HepG2 (cell line): ENCODE measurements around the gene CENPW.

Experiments used
- ARHGAP35 ChIP-seq: sonication (generic); formaldehyde crosslinking; IDR thresholded peaks from 2 replicates; pipeline ENCODE4 v1.9.0; 2022; ENCODE audit warnings: mild to moderate bottlenecking, inconsistent platforms, moderate library complexity, missing genetic modification reagents, borderline replicate concordance
- ELF4 ChIP-seq: sonication (generic); formaldehyde crosslinking; IDR thresholded peaks from 2 replicates; pipeline ENCODE4 v1.5.0; 2020; ENCODE audit warnings: missing genetic modification reagents, mild to moderate bottlenecking, moderate library complexity, borderline replicate concordance
- EZH2 ChIP-seq: conservative IDR thresholded peaks from 2 replicates; pipeline ENCODE4 v1.6.1; 2012; ENCODE audit warnings: mild to moderate bottlenecking, low read depth, low read length, moderate library complexity
- MIER2 ChIP-seq: IDR thresholded peaks from 2 replicates; pipeline ENCODE4 v1.6.1; 2016; ENCODE audit warnings: missing biosample characterization, missing genetic modification reagents
- YEATS4 ChIP-seq: sonication (generic); formaldehyde crosslinking; IDR thresholded peaks from 2 replicates; pipeline ENCODE4 v1.4.0; 2020; ENCODE audit warnings: missing genetic modification reagents, borderline replicate concordance
- ZBTB1 ChIP-seq: sonication (generic); formaldehyde crosslinking; IDR thresholded peaks from 2 replicates; pipeline ENCODE4 v1.4.0; 2020; ENCODE audit warnings: missing genetic modification reagents, borderline replicate concordance
- ZNF570 ChIP-seq: sonication (generic); formaldehyde crosslinking; IDR thresholded peaks from 2 replicates; pipeline ENCODE4 v1.4.0; 2020; ENCODE audit warnings: mild to moderate bottlenecking, missing genetic modification reagents, borderline replicate concordance
- TF ChIP-seq, protein P1 (sequence below): sonication (generic); formaldehyde crosslinking; IDR thresholded peaks from 2 replicates; pipeline ENCODE4 v1.5.0; 2020; ENCODE audit warnings: mild to moderate bottlenecking, missing genetic modification reagents, moderate library complexity
- TF ChIP-seq, protein P2 (sequence below): sonication (generic); formaldehyde crosslinking; IDR thresholded peaks from 2 replicates; pipeline ENCODE4 v1.4.0; 2020; ENCODE audit warnings: low read depth, mild to moderate bottlenecking, missing genetic modification reagents
- TF ChIP-seq, protein P3 (sequence below): sonication (generic); formaldehyde crosslinking; IDR thresholded peaks from 2 replicates; pipeline ENCODE4 v1.4.0; 2020; ENCODE audit warnings: missing genetic modification reagents

DNA sequence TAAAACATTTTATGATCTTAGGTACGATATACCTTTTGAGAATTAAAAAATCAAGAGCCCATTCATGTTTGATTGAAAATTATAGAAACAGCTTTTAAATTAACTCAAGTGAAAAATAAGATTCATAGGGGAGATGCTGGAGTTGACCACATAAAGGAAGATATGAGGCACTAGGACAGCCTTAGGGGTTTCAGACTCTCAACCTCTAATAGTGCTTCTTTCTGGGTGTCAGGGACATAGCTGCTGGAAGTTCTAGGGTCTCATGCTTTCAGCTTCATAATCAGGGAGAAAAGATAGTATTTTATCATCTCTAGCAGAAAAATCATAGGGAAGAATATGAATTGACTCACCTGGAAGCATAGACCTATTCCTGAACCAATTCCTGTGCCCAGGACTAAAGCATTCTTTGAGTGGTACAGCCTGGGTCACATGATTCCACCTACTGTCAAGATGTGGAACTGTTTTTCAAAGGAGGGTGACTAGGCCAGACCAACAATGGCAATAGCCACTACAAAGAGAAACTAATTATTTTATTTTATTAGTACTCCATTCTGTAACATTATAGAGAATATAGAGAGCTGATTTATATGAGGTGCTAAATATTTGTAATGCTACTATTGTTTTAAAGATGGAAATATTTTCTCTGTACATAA, 27.8 kb upstream of the CENPW start:
- TF ChIP-seq YEATS4 (no peak), MIER2 (CRISPR knock-in tag) (no peak), ARHGAP35 (CRISPR knock-in tag) (no peak), ELF4 (CRISPR knock-in tag) (no peak), ZNF570 (no peak), ZBTB1 (CRISPR knock-in tag) (no peak), EZH2 (no peak)
- TF ChIP-seq, protein P1, sequence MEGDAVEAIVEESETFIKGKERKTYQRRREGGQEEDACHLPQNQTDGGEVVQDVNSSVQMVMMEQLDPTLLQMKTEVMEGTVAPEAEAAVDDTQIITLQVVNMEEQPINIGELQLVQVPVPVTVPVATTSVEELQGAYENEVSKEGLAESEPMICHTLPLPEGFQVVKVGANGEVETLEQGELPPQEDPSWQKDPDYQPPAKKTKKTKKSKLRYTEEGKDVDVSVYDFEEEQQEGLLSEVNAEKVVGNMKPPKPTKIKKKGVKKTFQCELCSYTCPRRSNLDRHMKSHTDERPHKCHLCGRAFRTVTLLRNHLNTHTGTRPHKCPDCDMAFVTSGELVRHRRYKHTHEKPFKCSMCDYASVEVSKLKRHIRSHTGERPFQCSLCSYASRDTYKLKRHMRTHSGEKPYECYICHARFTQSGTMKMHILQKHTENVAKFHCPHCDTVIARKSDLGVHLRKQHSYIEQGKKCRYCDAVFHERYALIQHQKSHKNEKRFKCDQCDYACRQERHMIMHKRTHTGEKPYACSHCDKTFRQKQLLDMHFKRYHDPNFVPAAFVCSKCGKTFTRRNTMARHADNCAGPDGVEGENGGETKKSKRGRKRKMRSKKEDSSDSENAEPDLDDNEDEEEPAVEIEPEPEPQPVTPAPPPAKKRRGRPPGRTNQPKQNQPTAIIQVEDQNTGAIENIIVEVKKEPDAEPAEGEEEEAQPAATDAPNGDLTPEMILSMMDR, result peak; percentile 54
- TF ChIP-seq, protein P2, sequence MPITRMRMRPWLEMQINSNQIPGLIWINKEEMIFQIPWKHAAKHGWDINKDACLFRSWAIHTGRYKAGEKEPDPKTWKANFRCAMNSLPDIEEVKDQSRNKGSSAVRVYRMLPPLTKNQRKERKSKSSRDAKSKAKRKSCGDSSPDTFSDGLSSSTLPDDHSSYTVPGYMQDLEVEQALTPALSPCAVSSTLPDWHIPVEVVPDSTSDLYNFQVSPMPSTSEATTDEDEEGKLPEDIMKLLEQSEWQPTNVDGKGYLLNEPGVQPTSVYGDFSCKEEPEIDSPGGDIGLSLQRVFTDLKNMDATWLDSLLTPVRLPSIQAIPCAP, result no peak
- TF ChIP-seq, protein P3, sequence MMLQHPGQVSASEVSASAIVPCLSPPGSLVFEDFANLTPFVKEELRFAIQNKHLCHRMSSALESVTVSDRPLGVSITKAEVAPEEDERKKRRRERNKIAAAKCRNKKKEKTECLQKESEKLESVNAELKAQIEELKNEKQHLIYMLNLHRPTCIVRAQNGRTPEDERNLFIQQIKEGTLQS (CRISPR knock-in tag), result no peak
